ENCODE measurements around the gene FAT2. TPM values are rescaled to one million over a fixed set of nuclear protein-coding genes. Genes with fewer than 3 reads are reported as not detected.

The FAT2 gene
- total and polyA plus RNA-seq, 2 experiments from 2014 or later: 0.06 to 0.59 TPM

GRCh38 chr5:151598984-151599383, 7.9 kb upstream of the FAT2 start:
- no peak for TF ChIP-seq EZH2phosphoT487 (IDR thresholded peaks at IDR 0.05; ENCODE audit: unreplicated experiment)
- peaks cover 16% of the 10 kb centered on the region for H3K4me1 ChIP-seq (ENCODE audit: insufficient read depth)
- no peak overlapping the region for H3K27ac ChIP-seq (ENCODE audit: low read depth)
- no peaks in the 10 kb centered on the region for H3K36me3 Mint-ChIP-seq (ENCODE audit: low read depth)
- H3K9me2 ChIP-seq (ENCODE audit: insufficient read depth): no peaks in the 10 kb centered on the region
- H3K79me2 ChIP-seq (replicated peaks; ENCODE audit: insufficient read depth): no peaks in the 10 kb centered on the region
- H3K4me2 ChIP-seq: no peak overlapping the region
- no peaks in the 10 kb centered on the region for H4K20me1 ChIP-seq (replicated peaks; ENCODE audit: insufficient read depth)
- peaks cover 34% of the 10 kb centered on the region for H3K4me1 Mint-ChIP-seq
- H3K9me3 Mint-ChIP-seq: no peaks in the 10 kb centered on the region
- no peaks in the 10 kb centered on the region for H3F3A ChIP-seq (replicated peaks; ENCODE audit: low read depth)
- H3K36me3 ChIP-seq (ENCODE audit: insufficient read depth): no peaks in the 10 kb centered on the region
- H3K4me3 Mint-ChIP-seq: no peak overlapping the region
- H3K27me3 Mint-ChIP-seq (ENCODE audit: insufficient read depth, low read depth, poor library complexity): no peaks in the 10 kb centered on the region
- no peak overlapping the region for H3K27ac Mint-ChIP-seq
- DNase-seq (ENCODE audit: low spot score) (no peak), ATAC-seq (no peak)
- no peak overlapping the region for H2AFZ ChIP-seq
- no peak overlapping the region for H3K4me3 ChIP-seq
- no peaks in the 10 kb centered on the region for H3K27me3 ChIP-seq (ENCODE audit: insufficient read depth)

GRCh38 chr5:151598549-151598948, 7.4 kb upstream of the FAT2 start:
- Mint-ChIP-seq H3K36me3 (ENCODE audit: low read depth) (no peaks in the 10 kb centered on the region), H3K9me3 (no peaks in the 10 kb centered on the region), H3K4me3 (no peak overlapping the region), H3K27me3 (ENCODE audit: insufficient read depth, low read depth, poor library complexity) (peaks cover 1% of the 10 kb centered on the region), H3K4me1 (peaks cover 35% of the 10 kb centered on the region), H3K27ac (no peak overlapping the region)
- Histone ChIP-seq H3K4me1 (ENCODE audit: insufficient read depth) (peaks cover 16% of the 10 kb centered on the region), H3K4me3 (no peak overlapping the region), H2AFZ (no peak overlapping the region), H3K27ac (ENCODE audit: low read depth) (no peak overlapping the region), H3K4me2 (no peak overlapping the region), H3K9me2 (ENCODE audit: insufficient read depth) (no peaks in the 10 kb centered on the region), H3K79me2 (replicated peaks; ENCODE audit: insufficient read depth) (no peaks in the 10 kb centered on the region), H4K20me1 (replicated peaks; ENCODE audit: insufficient read depth) (no peaks in the 10 kb centered on the region), H3K36me3 (ENCODE audit: insufficient read depth) (no peaks in the 10 kb centered on the region), H3F3A (replicated peaks; ENCODE audit: low read depth) (no peaks in the 10 kb centered on the region), H3K27me3 (ENCODE audit: insufficient read depth) (no peaks in the 10 kb centered on the region)
- DNase-seq (ENCODE audit: low spot score): no peak
- no peak for ATAC-seq
- TF ChIP-seq CREB1 (CRISPR knock-in tag; IDR thresholded peaks at IDR 0.05; ENCODE audit: low read depth) (no peak), REST (IDR thresholded peaks at IDR 0.05; ENCODE audit: unreplicated experiment) (no peak), CTCF (conservative IDR thresholded peaks at IDR 0.05; ENCODE audit: low read depth in 2 of 2) (no peak), STAT1 (IDR thresholded peaks at IDR 0.05; ENCODE audit: unreplicated experiment) (no peak), JUNB (IDR thresholded peaks at IDR 0.05; ENCODE audit: unreplicated experiment) (no peak), NANOG (IDR thresholded peaks at IDR 0.05; ENCODE audit: borderline replicate concordance) (no peak), ZNF462 (CRISPR knock-in tag; IDR thresholded peaks at IDR 0.05) (no peak), ETS1 (IDR thresholded peaks at IDR 0.05) (no peak), ZNF114 (CRISPR knock-in tag; IDR thresholded peaks at IDR 0.05) (no peak)
